Hematopoietic multipotent progenitor cell treated with erythropoietin and hydrocortisone succinate and interleukin-3 and kit ligand, for 17 days (in vitro differentiated cells): ENCODE results near the gene AHR.
"Not testable (repeated sequence)": the region's sequence is repeated elsewhere in the genome, so short reads cannot be mapped to it uniquely, and the experiment has no call there.

ENCODE experiments used
- DNase-seq: peaks from one replicate; pipeline ENCODE4 v3.0.0-alpha.2; 2015; ENCODE audit warnings: low spot score

AHR gene

GRCh38 chr7:17339952-17340351, 41.5 kb downstream of the AHR start:
- no peak for DNase-seq

GRCh38 chr7:17340655-17341054, 42.2 kb downstream of the AHR start:
- no peak for DNase-seq

GRCh38 chr7:17342756-17343155, 44.3 kb downstream of the AHR start:
- DNase-seq = no peak

- DNase-seq = no peak
Observed at GRCh38 chr7:17347401-17347800, 48.9 kb downstream of the AHR start.

- DNase-seq = not testable (repeated sequence)
Observed at GRCh38 chr7:17348932-17349331, 50.5 kb downstream of the AHR start.

- DNase-seq = not testable (repeated sequence)
Observed at GRCh38 chr7:17350321-17350720, 51.9 kb downstream of the AHR start.

GRCh38 chr7:17353650-17354419, 55.4 kb downstream of the AHR start:
- DNase-seq = not testable (repeated sequence)

- no peak for DNase-seq
Observed at GRCh38 chr7:17354473-17354872, 56.0 kb downstream of the AHR start.

GRCh38 chr7:17355050-17355449, 56.6 kb downstream of the AHR start:
- DNase-seq = no peak

GRCh38 chr7:17357952-17358351, 59.5 kb downstream of the AHR start:
- no peak for DNase-seq

GRCh38 chr7:17359610-17360009, 61.2 kb downstream of the AHR start:
- DNase-seq = no peak

- no peak for DNase-seq
Observed at GRCh38 chr7:17362439-17363105, 64.1 kb downstream of the AHR start.

- no peak for DNase-seq
Observed at GRCh38 chr7:17364671-17365070, 66.2 kb downstream of the AHR start.

GRCh38 chr7:17365775-17366174, 67.3 kb downstream of the AHR start:
- no peak for DNase-seq

- no peak for DNase-seq
Observed at GRCh38 chr7:17367502-17367901, 69.0 kb downstream of the AHR start.

- DNase-seq = no peak
Observed at GRCh38 chr7:17368856-17369524, 70.5 kb downstream of the AHR start.

GRCh38 chr7:17369691-17370426, 71.4 kb downstream of the AHR start:
- no peak for DNase-seq

GRCh38 chr7:17370901-17371585, 72.6 kb downstream of the AHR start:
- DNase-seq = no peak

- DNase-seq = no peak
Observed at GRCh38 chr7:17371671-17372524, 73.4 kb downstream of the AHR start.

- no peak for DNase-seq
Observed at GRCh38 chr7:17374157-17374556, 75.7 kb downstream of the AHR start.

GRCh38 chr7:17374654-17375053, 76.2 kb downstream of the AHR start:
- DNase-seq = no peak
